Activated naive CD4-positive, alpha-beta T cell treated with anti-CD3 and anti-CD28 coated beads, Interleukin-2, amount 50 U/mL, for 24 hours (primary cell): ENCODE results near the gene PLEKHG4B.
"Not testable (repeated sequence)": the region's sequence is repeated elsewhere in the genome, so short reads cannot be mapped to it uniquely, and the experiment has no call there.

Experiments used
- H3K27ac Mint-ChIP-seq: one replicate; pipeline ENCODE4 v1.8.0; 2021; ENCODE audit warnings: mild to moderate bottlenecking, mixed read lengths
- H3K27me3 Mint-ChIP-seq: one replicate; pipeline ENCODE4 v1.8.0; 2021; ENCODE audit warnings: mixed read lengths
- H3K36me3 Mint-ChIP-seq: one replicate; pipeline ENCODE4 v1.8.0; 2021; ENCODE audit warnings: mixed read lengths
- H3K4me1 Mint-ChIP-seq: one replicate; pipeline ENCODE4 v1.8.0; 2021; ENCODE audit warnings: mixed read lengths
- H3K4me3 Mint-ChIP-seq: one replicate; pipeline ENCODE4 v1.8.0; 2021; ENCODE audit warnings: mild to moderate bottlenecking, mixed read lengths
- H3K9me3 Mint-ChIP-seq: one replicate; pipeline ENCODE4 v1.8.0; 2021; ENCODE audit warnings: mixed read lengths

PLEKHG4B gene

DNA sequence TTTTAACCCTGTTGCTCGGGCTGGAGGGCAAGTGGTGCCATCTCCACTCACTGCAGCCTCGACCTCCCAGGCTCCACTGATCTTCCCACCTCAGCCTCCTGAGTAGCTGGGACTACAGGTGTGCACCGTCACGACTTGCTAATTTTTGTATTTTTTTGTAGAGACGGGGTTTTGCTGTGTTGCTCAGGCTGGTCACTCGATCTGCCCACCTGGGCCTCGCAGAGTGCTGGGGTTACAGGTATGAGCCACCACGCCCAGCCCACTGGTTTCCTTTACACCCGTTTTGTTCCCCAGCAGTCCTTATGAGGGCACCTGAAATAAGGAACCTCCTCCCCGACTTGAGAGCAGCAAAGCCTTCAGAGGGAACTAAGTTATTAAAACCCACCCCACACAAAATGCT, 124.1 kb downstream of the PLEKHG4B start:
- Mint-ChIP-seq H3K4me1 (peaks cover 43% of the 10 kb centered on the region), H3K4me3 (peak overlapping the region; percentile 82)
- not testable (repeated sequence) for H3K27me3 Mint-ChIP-seq, H3K9me3 Mint-ChIP-seq, H3K36me3 Mint-ChIP-seq, H3K27ac Mint-ChIP-seq

DNA sequence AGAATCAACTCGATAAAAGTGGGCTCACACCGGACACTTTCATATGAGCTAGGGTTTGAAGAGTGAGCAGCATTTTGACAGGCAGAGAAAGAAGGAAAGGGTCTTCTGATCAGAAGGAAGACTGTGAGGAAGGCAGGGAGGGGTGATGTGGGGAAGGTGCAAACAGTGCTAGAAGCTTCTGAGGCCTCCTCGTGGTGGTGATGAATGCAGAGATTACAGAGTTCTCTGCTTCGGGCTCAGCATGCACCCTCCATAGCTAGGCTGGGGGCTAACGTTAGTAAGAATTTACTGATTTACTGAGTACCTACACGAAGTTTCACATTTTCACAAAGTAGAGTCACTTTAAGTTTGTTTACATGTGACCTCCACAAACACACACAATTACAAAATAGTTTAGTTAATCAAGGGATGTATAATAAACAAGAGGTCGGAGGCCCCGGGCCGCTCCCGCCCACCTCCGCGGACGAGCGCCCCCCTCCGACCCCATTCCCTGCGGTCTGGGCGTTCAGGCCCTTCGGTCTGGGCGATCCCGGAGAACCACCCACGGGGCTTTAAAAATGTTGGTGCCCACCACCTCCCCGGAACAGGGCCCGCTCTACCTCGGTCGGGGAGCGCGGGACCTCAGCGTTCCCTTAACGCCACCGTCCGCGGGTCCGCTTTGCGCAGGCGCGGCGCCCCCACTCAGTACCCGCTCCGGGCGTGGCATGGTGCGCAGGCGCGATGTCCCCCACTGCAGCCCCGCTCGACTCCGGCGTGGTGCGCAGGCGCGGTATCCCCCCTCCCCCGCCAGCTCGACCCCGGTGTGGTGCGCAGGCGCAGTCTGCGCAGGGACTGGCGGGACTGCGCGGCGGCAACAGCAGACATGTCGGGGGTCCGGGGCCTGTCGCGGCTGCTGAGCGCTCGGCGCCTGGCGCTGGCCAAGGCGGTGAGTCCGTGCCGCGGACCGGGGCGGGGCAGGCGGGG, 125.8 kb downstream of the PLEKHG4B start, which contains the start of the genes CCDC127 and SDHA:
Gene CCDC127, minus strand, starts transcription at position 660 of the 963 bp plus-strand sequence. CDS start 1,304 bp downstream, outside the sequence.
Gene SDHA, plus strand, starts transcription at position 827 of the 963 bp plus-strand sequence. Its CDS starts 36 bp downstream, at position 863.
- Mint-ChIP-seq H3K4me1 (peaks cover 58% of the 10 kb centered on the region), H3K27ac (peak within 1 kb of the TSS; percentile 89), H3K4me3 (peak within 1 kb of the TSS; percentile 95)
- H3K27me3 Mint-ChIP-seq, H3K36me3 Mint-ChIP-seq, H3K9me3 Mint-ChIP-seq: not testable (repeated sequence)

DNA sequence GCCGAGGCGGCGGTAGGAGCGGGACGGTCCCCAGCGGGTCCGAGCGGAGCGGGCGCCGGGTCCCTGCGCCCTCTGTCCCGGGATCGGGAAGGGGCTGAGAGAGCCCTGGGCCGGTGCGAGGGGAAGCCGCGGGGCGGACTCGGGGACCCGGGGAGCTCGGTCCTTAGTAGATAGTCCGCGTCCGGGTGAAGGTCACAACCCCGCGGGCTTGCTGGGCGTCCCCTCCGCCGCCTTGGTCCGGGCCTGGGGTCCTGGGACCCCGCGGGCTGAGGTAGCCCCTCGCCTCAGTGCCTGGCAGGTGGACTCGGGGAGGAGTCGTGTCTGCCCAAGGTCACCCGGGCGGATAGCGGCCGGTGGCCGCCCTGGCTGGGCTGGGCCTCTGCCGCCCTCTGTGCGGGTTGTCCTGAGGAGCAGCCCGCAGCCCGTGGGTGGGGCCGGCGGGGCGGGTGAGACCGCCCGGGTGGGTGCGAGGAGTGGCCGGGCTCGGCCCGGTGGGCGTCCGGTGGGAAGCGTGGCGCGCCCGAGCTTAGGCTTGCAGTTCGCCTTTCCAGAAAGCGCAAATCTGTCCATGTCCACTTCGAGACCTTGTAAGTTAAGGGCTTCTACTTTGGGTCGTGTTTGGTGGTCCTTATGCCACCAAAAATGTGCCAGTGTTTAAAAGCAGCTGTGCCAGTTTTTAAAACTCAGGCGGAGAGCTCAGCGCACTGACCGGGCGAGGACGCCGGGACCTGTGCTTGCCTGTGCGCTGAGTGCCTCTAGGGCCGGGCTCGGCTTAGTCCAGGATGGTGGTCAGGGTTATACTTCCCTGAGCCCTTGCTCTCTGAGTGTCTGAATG, 126.7 kb downstream of the PLEKHG4B start:
- Mint-ChIP-seq H3K27me3 (no peaks in the 10 kb centered on the region), H3K27ac (peak overlapping the region; percentile 86), H3K36me3 (peaks cover 4% of the 10 kb centered on the region), H3K9me3 (no peaks in the 10 kb centered on the region), H3K4me1 (peaks cover 64% of the 10 kb centered on the region), H3K4me3 (peak overlapping the region; percentile 95)

- H3K4me1 Mint-ChIP-seq, result peaks cover 56% of the 10 kb centered on the region
These were observed 127.5 kb downstream of the PLEKHG4B start for GRCh38 chr5:219460-219863.

DNA sequence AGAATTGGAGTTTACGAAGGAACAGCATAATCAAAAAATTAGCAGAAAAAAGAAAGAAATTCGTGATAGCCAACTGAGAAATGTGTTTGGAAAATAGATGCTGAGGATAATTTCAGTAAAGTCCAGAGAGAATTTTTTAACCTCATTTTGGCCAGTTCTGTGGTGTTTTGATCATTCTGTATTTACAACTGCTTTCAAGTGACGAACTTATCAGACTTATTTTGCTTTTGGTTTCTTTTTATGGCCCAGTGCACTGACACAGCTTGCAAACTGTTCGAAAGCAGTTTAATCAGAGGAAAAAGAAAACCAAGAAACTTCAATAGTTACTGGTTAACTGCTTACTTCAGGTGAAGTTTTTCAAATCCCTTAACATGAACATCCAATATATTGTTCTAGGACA, 128.0 kb downstream of the PLEKHG4B start:
- peaks cover 6% of the 10 kb centered on the region for H3K36me3 Mint-ChIP-seq
- H3K27ac Mint-ChIP-seq, result peak overlapping the region; percentile 86
- peaks cover 50% of the 10 kb centered on the region for H3K4me1 Mint-ChIP-seq
- no peaks in the 10 kb centered on the region for H3K9me3 Mint-ChIP-seq
- peak overlapping the region; percentile 95 for H3K4me3 Mint-ChIP-seq
- H3K27me3 Mint-ChIP-seq, result no peaks in the 10 kb centered on the region

More at GRCh38 chr5:219460-219863, 127.5 kb downstream of the PLEKHG4B start:
- H3K36me3 Mint-ChIP-seq, result peaks cover 4% of the 10 kb centered on the region
- H3K27ac Mint-ChIP-seq, result peak overlapping the region; percentile 86
- H3K27me3 Mint-ChIP-seq, result no peaks in the 10 kb centered on the region
- H3K4me3 Mint-ChIP-seq, result peak overlapping the region; percentile 95
- H3K9me3 Mint-ChIP-seq, result no peaks in the 10 kb centered on the region

DNA sequence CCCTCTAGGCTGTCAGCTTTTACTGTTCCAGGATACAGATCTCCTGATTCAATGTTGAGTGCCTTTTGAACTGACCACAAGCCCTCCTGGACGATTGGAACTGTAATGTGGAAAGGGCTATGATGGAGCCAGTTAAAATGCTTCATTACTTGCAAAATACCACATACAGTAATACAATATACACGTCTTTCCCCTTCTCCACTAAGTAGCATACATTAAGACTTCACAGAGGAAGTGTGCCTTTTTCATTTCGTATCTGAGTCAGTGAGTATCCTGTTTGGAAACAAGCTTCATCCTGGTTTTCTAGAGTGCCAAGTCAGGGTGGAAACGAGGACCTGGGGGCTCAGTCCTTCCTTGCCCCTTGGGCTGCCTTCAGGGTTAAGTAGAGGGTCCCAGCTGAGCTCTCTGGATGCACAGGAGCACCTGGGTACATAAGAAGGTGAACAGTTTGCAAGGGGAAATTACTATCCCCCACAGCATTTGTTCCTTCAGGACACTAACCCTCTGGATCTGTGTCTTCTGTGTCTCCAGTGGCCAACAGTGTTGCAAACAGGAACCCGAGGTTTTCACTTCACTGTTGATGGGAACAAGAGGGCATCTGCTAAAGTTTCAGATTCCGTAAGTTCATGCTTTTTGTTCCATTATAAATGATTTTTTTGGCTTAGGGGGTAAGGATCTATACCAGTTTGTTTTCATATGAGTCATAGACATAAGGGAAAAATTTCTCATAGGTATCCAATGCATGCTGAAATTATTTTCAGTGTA, 131.2 kb downstream of the PLEKHG4B start:
- peaks cover 13% of the 10 kb centered on the region for H3K36me3 Mint-ChIP-seq
- H3K27me3 Mint-ChIP-seq, H3K9me3 Mint-ChIP-seq: not testable (repeated sequence)
- H3K4me1 Mint-ChIP-seq, result peaks cover 35% of the 10 kb centered on the region
- peak overlapping the region; percentile 23 for H3K4me3 Mint-ChIP-seq
- peak overlapping the region; percentile 72 for H3K27ac Mint-ChIP-seq

GRCh38 chr5:223791-224190, 131.8 kb downstream of the PLEKHG4B start:
- Mint-ChIP-seq H3K36me3 (peaks cover 13% of the 10 kb centered on the region), H3K27me3 (no peaks in the 10 kb centered on the region), H3K4me3 (no peak overlapping the region), H3K9me3 (no peaks in the 10 kb centered on the region), H3K4me1 (peaks cover 35% of the 10 kb centered on the region), H3K27ac (no peak overlapping the region)

- H3K36me3 Mint-ChIP-seq, result peaks cover 17% of the 10 kb centered on the region
These were observed 133.4 kb downstream of the PLEKHG4B start for GRCh38 chr5:225334-225733.

GRCh38 chr5:227375-227774, 135.4 kb downstream of the PLEKHG4B start:
- Mint-ChIP-seq H3K27ac (peak overlapping the region; percentile 76), H3K4me1 (peaks cover 12% of the 10 kb centered on the region), H3K36me3 (peaks cover 20% of the 10 kb centered on the region)
- H3K27me3 Mint-ChIP-seq, H3K4me3 Mint-ChIP-seq, H3K9me3 Mint-ChIP-seq: not testable (repeated sequence)

More at GRCh38 chr5:225334-225733, 133.4 kb downstream of the PLEKHG4B start:
- H3K27me3 Mint-ChIP-seq, result no peaks in the 10 kb centered on the region
- peak overlapping the region; percentile 59 for H3K27ac Mint-ChIP-seq
- H3K4me3 Mint-ChIP-seq, result no peak overlapping the region
- no peaks in the 10 kb centered on the region for H3K9me3 Mint-ChIP-seq
- peaks cover 30% of the 10 kb centered on the region for H3K4me1 Mint-ChIP-seq

GRCh38 chr5:228886-229285, 136.9 kb downstream of the PLEKHG4B start:
- Mint-ChIP-seq H3K27me3 (no peaks in the 10 kb centered on the region), H3K9me3 (no peaks in the 10 kb centered on the region), H3K4me3 (no peak overlapping the region), H3K27ac (no peak overlapping the region), H3K36me3 (peaks cover 23% of the 10 kb centered on the region), H3K4me1 (no peaks in the 10 kb centered on the region)

DNA sequence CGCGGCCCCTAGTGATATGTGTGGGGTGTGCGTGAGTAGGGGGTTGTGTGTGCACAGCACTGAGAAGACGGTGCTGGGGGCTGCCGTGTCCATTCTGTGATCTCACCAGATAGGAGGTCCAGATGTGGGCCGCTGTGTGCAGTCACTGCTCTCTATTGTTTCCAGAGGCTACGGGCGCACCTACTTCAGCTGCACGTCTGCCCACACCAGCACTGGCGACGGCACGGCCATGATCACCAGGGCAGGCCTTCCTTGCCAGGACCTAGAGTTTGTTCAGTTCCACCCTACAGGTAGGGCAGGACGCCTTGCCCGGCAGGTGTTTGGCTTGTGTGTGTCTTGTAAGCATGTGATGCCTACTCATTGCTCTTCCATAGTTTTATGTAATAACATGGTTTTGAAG, 138.7 kb downstream of the PLEKHG4B start:
- no peak overlapping the region for H3K27ac Mint-ChIP-seq
- no peak overlapping the region for H3K4me3 Mint-ChIP-seq
- no peaks in the 10 kb centered on the region for H3K9me3 Mint-ChIP-seq
- H3K36me3 Mint-ChIP-seq, result peaks cover 21% of the 10 kb centered on the region
- H3K4me1 Mint-ChIP-seq, result no peaks in the 10 kb centered on the region
- H3K27me3 Mint-ChIP-seq, result no peaks in the 10 kb centered on the region

DNA sequence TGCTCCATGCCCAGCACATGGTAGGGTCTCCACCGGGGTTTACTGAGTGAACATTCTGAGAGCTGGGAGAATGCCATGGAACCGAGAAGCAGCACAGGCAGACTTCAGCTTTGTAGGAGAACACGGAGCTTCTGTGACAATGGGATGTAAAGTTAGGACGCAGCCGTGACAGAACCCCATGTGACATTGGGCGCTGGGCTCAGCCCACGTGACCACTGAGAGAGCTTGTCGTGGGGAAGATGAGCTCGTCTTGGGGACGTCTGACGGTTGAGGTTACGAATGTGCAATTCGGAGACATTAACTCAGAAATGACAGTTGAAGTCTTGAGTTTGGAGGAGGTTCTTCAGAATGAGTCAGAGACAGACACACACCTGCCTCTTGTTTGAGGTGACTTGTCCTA, 139.7 kb downstream of the PLEKHG4B start:
- no peaks in the 10 kb centered on the region for H3K9me3 Mint-ChIP-seq
- no peaks in the 10 kb centered on the region for H3K27me3 Mint-ChIP-seq
- H3K36me3 Mint-ChIP-seq, result peaks cover 21% of the 10 kb centered on the region
- no peak overlapping the region for H3K27ac Mint-ChIP-seq
- no peak overlapping the region for H3K4me3 Mint-ChIP-seq
- H3K4me1 Mint-ChIP-seq, result no peaks in the 10 kb centered on the region

DNA sequence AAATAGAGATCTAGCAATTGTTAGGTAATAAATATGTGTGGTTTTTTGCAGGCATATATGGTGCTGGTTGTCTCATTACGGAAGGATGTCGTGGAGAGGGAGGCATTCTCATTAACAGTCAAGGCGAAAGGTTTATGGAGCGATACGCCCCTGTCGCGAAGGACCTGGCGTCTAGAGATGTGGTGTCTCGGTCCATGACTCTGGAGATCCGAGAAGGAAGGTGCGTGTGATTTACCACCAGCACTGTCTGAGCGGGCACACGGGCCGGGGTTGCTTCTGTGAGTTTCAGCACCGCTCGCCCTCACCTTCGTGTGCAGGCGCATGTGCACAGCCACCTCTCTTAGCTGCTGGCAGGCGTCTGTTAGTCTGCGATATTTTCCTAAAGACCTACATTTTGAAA, 141.5 kb downstream of the PLEKHG4B start:
- H3K27ac Mint-ChIP-seq, H3K27me3 Mint-ChIP-seq, H3K4me1 Mint-ChIP-seq, H3K9me3 Mint-ChIP-seq, H3K4me3 Mint-ChIP-seq: not testable (repeated sequence)
- H3K36me3 Mint-ChIP-seq, result peaks cover 17% of the 10 kb centered on the region

GRCh38 chr5:234450-234849, 142.5 kb downstream of the PLEKHG4B start:
- Mint-ChIP-seq H3K27me3 (no peaks in the 10 kb centered on the region), H3K4me1 (no peaks in the 10 kb centered on the region), H3K4me3 (no peak overlapping the region), H3K36me3 (peaks cover 13% of the 10 kb centered on the region), H3K27ac (no peak overlapping the region), H3K9me3 (no peaks in the 10 kb centered on the region)

- not testable (repeated sequence) for H3K4me1 Mint-ChIP-seq, H3K9me3 Mint-ChIP-seq, H3K4me3 Mint-ChIP-seq, H3K27me3 Mint-ChIP-seq, H3K27ac Mint-ChIP-seq
- H3K36me3 Mint-ChIP-seq, result peaks cover 14% of the 10 kb centered on the region
These were observed 143.6 kb downstream of the PLEKHG4B start for GRCh38 chr5:235527-235926.
